SK-N-MC (cell line): ENCODE results near the gene PAFAH1B1.
"Not testable (repeated sequence)": the region's sequence is repeated elsewhere in the genome, so short reads cannot be mapped to it uniquely, and the experiment has no call there.

Experiments used
- DNase-seq: peaks from one replicate; pipeline ENCODE4 v3.0.0-alpha.2; 2011; ENCODE audit warnings: low read depth, low spot score
- H3K27ac ChIP-seq: fragments of 200-600 bp; sonication (generic); 2 replicates; pipeline ENCODE4 v1.5.1; 2016; ENCODE audit warnings: mixed run types
- H3K36me3 ChIP-seq: fragments of 200-600 bp; sonication (generic); 2 replicates; pipeline ENCODE4 v1.6.1; 2017; ENCODE audit warnings: antibody characterized with exemption, low read length, mixed read lengths; ENCODE audit not compliant: insufficient read depth
- H3K4me3 ChIP-seq: fragments of 200-600 bp; sonication (generic); 2 replicates; pipeline ENCODE4 v1.5.1; 2016
- H3K9ac ChIP-seq: fragments of 200-600 bp; sonication (generic); 2 replicates; pipeline ENCODE4 v1.8.0; 2017; ENCODE audit warnings: mixed run types, mixed read lengths; ENCODE audit not compliant: insufficient read length
- H3K9me3 ChIP-seq: fragments of 200-600 bp; sonication (generic); 2 replicates; pipeline ENCODE4 v1.6.1; 2017; ENCODE audit warnings: low read depth, mild to moderate bottlenecking, antibody characterized with exemption, low read length, moderate library complexity, mixed read lengths
- EZH2 ChIP-seq: fragments of 200-600 bp; sonication (generic); IDR thresholded peaks from one replicate; pipeline ENCODE4 v1.6.1; 2017; ENCODE audit warnings: antibody characterized with exemption
- FOXP2 ChIP-seq: optimal IDR thresholded peaks from 2 replicates; pipeline ENCODE3; 2011; ENCODE audit warnings: mild to moderate bottlenecking, moderate library complexity; ENCODE audit not compliant: insufficient read depth; ENCODE audit errors: extremely low read length, control extremely low read depth
- POLR2AphosphoS5 ChIP-seq: IDR thresholded peaks from 2 replicates; pipeline ENCODE4 v1.6.1; 2012; ENCODE audit warnings: mild to moderate bottlenecking, low read depth, low read length, borderline replicate concordance

Gene PAFAH1B1

DNA sequence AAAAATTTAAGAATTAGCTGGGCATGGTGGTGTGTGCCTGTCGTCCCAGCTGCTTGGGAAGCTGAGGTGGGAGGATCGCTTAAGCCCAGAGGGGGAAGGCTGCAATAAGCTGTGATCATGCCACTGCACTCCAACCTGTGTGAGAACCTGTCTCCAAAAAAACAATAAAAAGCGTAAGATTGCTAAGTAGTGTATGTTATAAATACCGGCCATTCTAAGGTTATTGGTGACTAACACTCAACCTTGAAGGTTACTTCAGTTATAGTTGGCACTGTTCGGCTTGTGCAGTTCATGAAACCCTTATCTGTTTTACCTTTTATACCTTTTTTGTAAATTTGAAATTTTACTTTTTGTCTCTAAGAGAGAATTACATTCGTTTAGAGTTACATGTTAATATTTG lies 44.0 kb downstream of the PAFAH1B1 start:
- TF ChIP-seq POLR2AphosphoS5 = no peak
- no peak for TF ChIP-seq EZH2
- TF ChIP-seq FOXP2 = no peak
- H3K4me3 ChIP-seq = no peak overlapping the region

DNA sequence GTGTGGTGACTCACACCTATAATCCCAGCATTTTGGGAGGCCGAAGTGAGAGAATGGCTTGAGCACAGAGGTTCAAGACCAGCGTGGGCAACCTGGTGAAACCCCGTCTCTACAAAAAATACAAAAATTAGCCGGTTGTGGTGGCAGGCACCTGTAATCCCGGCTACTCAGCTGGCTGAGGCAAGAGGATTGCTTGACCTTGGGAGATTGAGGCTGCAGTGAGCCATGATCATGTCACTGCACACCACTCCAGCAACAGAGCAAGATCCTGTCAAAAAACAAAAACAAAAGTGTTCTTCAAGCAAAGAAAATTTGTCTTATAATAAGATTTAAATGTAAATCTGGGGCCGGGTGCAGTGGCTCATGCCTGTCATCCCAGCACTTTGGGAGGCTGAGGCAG lies 51.5 kb downstream of the PAFAH1B1 start:
- no peak overlapping the region for H3K4me3 ChIP-seq
- H3K27ac ChIP-seq = no peak overlapping the region
- H3K9ac ChIP-seq = no peak overlapping the region
- TF ChIP-seq POLR2AphosphoS5 (no peak), EZH2 (no peak), FOXP2 (no peak)
- peaks cover 48% of the 10 kb centered on the region for H3K36me3 ChIP-seq
- DNase-seq = no peak
- no peaks in the 10 kb centered on the region for H3K9me3 ChIP-seq

More for the DNA sequence above, 44.0 kb downstream of the PAFAH1B1 start:
- Histone ChIP-seq H3K27ac (no peak overlapping the region), H3K9me3 (no peaks in the 10 kb centered on the region), H3K9ac (no peak overlapping the region), H3K36me3 (peaks cover 57% of the 10 kb centered on the region)
- DNase-seq = no peak

DNA sequence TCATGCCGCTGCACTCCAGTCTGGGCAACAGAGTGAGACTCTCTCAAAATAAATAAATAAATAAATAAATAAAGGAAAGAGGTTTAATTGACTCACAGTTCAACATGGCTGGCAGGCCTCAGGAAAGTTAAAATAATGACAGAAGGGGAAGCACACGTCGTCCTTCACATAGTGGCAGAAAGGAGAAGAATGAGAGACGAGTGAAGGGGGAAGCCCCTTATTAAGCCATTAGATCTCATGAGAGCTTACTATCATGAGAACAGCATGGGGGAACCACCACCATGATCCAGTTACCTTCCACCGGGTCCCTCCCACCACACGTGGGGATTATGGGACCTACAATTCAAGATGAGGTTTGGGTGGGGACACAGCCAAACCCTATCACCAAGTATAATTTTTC lies 54.5 kb downstream of the PAFAH1B1 start:
- TF ChIP-seq POLR2AphosphoS5 (no peak), EZH2 (no peak), FOXP2 (no peak)
- H3K36me3 ChIP-seq = peaks cover 43% of the 10 kb centered on the region

DNA sequence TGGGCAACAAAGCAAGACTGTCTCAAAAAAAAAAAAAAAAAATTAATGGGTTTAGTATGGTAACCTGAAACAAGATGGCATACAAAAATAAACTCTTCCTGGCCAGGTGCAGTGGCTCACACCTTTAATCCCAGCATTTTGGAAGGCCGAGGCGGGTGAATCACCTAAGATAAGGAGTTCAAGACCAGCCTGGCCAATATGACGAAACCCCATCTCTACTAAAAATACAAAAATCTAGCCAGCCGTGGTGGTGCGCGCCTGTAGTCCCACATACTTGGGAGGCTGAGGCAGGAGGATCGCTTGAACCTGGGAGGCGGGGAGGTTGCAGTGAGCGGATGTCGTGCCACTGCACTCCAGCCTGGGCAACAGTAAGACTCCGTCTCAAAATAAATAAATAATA lies 55.7 kb downstream of the PAFAH1B1 start:
- Histone ChIP-seq H3K36me3 (peaks cover 35% of the 10 kb centered on the region), H3K4me3 (no peak overlapping the region), H3K9me3 (no peaks in the 10 kb centered on the region), H3K27ac (no peak overlapping the region), H3K9ac (no peak overlapping the region)
- TF ChIP-seq FOXP2 = no peak
- TF ChIP-seq EZH2 = no peak
- TF ChIP-seq POLR2AphosphoS5 = no peak
- DNase-seq = no peak

More for the DNA sequence above, 54.5 kb downstream of the PAFAH1B1 start:
- Histone ChIP-seq H3K27ac (no peak overlapping the region), H3K4me3 (no peak overlapping the region), H3K9me3 (no peaks in the 10 kb centered on the region), H3K9ac (no peak overlapping the region)
- DNase-seq = no peak

DNA sequence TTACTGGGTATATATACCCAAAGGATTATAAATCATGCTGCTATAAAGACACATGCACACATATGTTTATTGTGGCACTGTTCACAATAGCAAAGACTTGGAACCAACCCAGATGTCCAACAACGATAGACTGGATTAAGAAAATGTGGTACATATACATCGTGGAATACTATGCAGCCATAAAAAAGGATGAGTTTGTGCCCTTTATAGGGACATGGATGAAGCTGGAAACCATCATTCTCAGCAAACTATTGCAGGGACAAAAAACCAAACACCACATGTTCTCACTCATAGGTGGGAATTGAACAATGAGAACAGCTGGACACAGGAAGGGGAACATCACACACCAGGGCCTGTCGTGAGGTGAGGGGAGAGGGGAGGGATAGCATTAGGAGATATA lies 59.5 kb downstream of the PAFAH1B1 start:
- H3K4me3 ChIP-seq, H3K9ac ChIP-seq, H3K9me3 ChIP-seq, DNase-seq, H3K27ac ChIP-seq: not testable (repeated sequence)
- peaks cover 32% of the 10 kb centered on the region for H3K36me3 ChIP-seq

DNA sequence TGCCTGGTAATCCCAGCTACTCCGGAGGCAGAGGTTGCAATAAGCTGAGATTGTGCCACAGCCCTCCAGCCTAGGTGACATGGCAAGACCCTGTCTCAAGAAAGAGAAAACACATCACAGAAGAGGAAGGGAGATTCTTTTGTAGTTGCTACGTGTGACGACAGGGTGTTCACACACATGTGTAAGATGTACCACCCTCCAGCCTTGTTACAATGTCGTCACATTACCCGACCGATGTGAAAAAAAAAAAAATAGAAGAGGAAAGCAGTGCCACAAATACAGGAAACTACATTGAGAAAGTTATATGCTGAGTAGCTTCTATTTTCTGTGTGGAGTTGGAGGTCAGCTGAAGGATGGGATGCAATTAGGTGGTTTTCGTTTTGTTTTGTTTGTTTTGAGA lies 62.1 kb downstream of the PAFAH1B1 start:
- Histone ChIP-seq H3K36me3 (peaks cover 32% of the 10 kb centered on the region), H3K27ac (no peak overlapping the region), H3K4me3 (no peak overlapping the region), H3K9me3 (no peaks in the 10 kb centered on the region), H3K9ac (no peak overlapping the region)
- no peak for DNase-seq
- TF ChIP-seq POLR2AphosphoS5 (no peak), FOXP2 (no peak), EZH2 (no peak)

DNA sequence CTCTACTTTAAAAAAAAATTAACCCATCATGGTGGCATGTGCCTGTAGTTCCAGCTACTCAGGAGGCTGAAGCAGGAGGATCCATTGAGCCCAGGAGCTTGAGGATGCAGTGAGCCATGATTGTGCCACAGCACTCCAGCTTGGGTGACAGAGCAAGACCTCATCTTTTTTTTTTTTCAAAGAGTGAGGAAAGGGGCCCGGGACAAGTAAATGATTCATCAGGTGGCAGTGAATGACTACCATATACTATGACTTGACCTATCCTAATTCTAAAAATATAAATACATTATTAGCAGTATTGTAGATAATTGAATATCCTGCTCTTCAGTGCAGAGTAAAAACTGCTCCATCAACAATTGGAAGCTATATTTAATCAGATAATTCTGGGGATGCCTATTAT lies 62.8 kb downstream of the PAFAH1B1 start:
- Histone ChIP-seq H3K9me3 (no peaks in the 10 kb centered on the region), H3K27ac (no peak overlapping the region), H3K4me3 (no peak overlapping the region), H3K36me3 (peaks cover 25% of the 10 kb centered on the region), H3K9ac (no peak overlapping the region)
- TF ChIP-seq POLR2AphosphoS5 = no peak
- TF ChIP-seq FOXP2 = no peak
- no peak for TF ChIP-seq EZH2
- no peak for DNase-seq

DNA sequence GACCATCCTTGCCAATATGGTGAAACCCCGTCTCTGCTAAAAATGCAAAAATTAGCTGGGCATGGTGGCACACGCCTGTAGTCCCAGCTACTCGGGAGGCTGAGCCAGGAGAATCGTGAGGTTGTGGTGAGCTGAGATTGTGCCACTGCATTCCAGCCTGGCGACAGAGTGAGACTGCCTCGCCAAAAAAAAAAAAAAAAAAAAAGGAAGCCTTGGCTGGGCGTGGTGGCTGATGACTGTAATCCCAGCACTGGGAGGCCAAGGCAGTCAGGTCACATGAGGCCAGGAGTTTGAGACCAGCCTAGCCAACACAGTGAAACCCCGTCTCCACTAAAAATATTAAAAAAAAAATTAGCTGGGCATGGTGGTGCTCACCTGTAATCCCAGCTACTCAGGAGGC lies 65.9 kb downstream of the PAFAH1B1 start:
- not testable (repeated sequence) for H3K4me3 ChIP-seq, DNase-seq, H3K9me3 ChIP-seq, H3K27ac ChIP-seq, H3K9ac ChIP-seq
- peaks cover 15% of the 10 kb centered on the region; the same call in 1 of the 2 replicates for H3K36me3 ChIP-seq

DNA sequence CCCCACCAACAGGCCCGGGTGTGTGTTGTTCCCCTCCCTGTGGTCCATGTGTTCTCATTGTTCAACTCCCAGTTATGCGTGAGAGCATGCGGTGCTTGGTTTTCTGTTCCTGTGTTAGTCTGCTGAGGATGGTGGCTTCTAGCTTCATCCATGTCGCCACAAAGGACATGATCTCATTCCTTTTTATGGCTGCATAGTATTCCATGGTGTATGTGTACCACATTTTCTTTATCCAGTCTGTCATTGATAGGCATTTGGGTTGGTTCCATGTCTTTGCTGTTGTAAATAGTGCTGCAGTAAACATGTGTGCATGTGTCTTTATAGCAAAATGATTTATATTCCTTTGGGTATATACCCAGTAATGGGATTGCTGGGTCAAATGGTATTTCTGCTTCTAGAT lies 67.0 kb downstream of the PAFAH1B1 start:
- not testable (repeated sequence) for H3K9me3 ChIP-seq, H3K4me3 ChIP-seq, DNase-seq, H3K27ac ChIP-seq, H3K9ac ChIP-seq
- peaks cover 12% of the 10 kb centered on the region; the same call in 1 of the 2 replicates for H3K36me3 ChIP-seq
